ENCODE measurements around the gene DOCK9.

- TF ChIP-seq CTCF (conservative IDR thresholded peaks at IDR 0.05 in 1 of 2, IDR thresholded peaks at IDR 0.05 in 1 of 2; ENCODE audit: low read depth in 1 of 2, low read length in 2 of 2) (no peak), EZH2 (IDR thresholded peaks at IDR 0.05; ENCODE audit: low read length, missing control alignments) (no peak)
Measured at GRCh38 chr13:98828614-98829013, 149.2 kb downstream of the DOCK9 start.
